GM12891 (cell line): ENCODE measurements around the gene LRRC27.

ENCODE experiments used
- DNase-seq: peaks from one replicate; pipeline ENCODE4 v3.0.0; 2011; ENCODE audit warnings: low spot score; ENCODE audit not compliant: insufficient read length
- FAIRE-seq: peaks from 2 replicates; lab custom pipeline; 2011; peaks lifted over from hg19 to GRCh38; lab: Jason Lieb, UNC
- PAX5 ChIP-seq: IDR thresholded peaks from 2 replicates; pipeline ENCODE4 v1.6.1; 2011; ENCODE audit warnings: low read length, moderate library complexity, mild to moderate bottlenecking; ENCODE audit not compliant: insufficient read depth, severe bottlenecking
- POLR2A ChIP-seq: IDR thresholded peaks from 2 replicates; pipeline ENCODE4 v1.6.1; 2011; ENCODE audit warnings: low read depth, low read length, control low read depth
- POLR2AphosphoS5 ChIP-seq: IDR thresholded peaks from 2 replicates; pipeline ENCODE4 v1.6.1; 2011; ENCODE audit warnings: low read depth, low read length, control low read depth
- POU2F2 ChIP-seq: IDR thresholded peaks from 2 replicates; pipeline ENCODE4 v1.6.1; 2011; ENCODE audit warnings: low read depth, mild to moderate bottlenecking, control low read depth, low read length, moderate library complexity
- SPI1 ChIP-seq: IDR thresholded peaks from 2 replicates; pipeline ENCODE4 v1.6.1; 2011; ENCODE audit warnings: low read depth, low read length, control low read depth
- TAF1 ChIP-seq: IDR thresholded peaks from 2 replicates; pipeline ENCODE4 v1.6.1; 2011; ENCODE audit warnings: low read depth, low read length, control low read depth

Gene LRRC27

DNA sequence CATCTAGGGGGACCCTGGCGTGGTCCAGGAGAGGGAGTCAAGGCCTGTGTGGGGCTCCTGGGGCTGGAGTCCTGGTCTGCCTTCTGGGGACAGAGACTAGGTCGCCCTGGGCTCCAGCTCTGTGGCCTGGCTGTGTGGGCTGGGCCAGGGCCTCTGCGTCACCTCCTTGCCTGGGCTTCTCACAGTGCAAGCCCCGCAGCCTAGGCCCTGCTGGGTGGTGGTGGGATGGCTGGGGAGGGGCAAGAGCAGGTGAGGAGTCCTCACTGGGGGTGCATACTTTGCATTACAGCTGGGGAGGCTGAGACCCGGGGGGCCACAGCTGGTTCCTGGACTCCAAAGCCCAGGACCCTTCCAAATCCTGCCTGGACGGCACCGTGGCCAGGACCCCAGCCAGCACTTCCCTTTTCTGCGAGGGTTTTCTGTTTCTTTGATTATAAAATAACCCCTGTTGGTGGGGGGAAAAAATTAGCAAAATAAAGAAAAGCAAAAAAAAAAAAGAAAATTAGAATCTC is 88.5 kb downstream of the LRRC27 start:
- peak; percentile 61 for TF ChIP-seq SPI1
- TF ChIP-seq TAF1: no peak
- no peak for TF ChIP-seq POLR2AphosphoS5
- peak; percentile 35 for FAIRE-seq
- DNase-seq: no peak

DNA sequence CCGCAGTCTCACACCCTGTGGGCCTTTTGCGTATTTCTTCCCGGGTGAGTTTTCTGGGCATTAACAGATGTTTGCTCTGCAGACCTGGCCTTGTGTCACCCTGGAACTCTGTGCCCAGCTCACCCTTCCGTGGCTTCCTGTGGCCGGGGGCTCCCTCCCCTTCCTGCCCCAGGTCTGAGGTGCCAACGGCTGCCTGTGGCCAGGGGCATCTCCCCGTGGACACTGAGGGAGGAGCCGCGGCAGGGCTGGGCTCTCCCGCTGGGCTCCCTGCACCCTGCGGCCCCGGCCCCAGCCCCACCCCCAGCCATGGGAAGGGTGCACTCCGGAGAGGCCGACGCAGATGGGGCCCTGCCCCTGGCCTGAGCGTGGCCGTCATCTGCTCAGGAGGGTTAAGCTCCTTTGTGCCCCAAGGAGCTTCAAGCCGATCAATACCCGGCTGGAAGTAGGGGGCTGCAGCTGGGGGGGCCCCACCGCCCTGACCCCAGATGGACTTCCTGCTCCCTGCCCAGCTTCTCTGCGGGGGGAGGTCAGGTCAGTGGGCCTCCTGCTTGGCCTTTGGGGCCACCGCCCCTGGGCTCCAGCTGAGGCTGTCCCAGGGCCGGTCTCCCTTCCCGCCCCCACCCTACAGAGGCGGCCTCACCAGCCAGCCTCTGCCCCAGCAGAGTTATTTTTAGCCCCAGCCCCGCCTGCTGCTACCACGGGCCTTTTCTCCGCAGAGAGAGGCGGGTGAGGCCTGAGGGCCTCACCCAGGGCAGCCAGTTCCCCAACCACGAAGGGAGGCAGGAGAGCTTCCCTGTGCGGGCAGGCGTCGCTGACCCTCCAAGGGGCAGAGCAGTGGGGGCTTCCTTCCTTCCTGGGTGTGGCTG is 89.2 kb downstream of the LRRC27 start:
- peak; percentile 76 for DNase-seq
- FAIRE-seq: peak; percentile 78
- TF ChIP-seq PAX5 (no peak), SPI1 (no peak), TAF1 (no peak), POU2F2 (no peak), POLR2AphosphoS5 (no peak), POLR2A (no peak)

DNA sequence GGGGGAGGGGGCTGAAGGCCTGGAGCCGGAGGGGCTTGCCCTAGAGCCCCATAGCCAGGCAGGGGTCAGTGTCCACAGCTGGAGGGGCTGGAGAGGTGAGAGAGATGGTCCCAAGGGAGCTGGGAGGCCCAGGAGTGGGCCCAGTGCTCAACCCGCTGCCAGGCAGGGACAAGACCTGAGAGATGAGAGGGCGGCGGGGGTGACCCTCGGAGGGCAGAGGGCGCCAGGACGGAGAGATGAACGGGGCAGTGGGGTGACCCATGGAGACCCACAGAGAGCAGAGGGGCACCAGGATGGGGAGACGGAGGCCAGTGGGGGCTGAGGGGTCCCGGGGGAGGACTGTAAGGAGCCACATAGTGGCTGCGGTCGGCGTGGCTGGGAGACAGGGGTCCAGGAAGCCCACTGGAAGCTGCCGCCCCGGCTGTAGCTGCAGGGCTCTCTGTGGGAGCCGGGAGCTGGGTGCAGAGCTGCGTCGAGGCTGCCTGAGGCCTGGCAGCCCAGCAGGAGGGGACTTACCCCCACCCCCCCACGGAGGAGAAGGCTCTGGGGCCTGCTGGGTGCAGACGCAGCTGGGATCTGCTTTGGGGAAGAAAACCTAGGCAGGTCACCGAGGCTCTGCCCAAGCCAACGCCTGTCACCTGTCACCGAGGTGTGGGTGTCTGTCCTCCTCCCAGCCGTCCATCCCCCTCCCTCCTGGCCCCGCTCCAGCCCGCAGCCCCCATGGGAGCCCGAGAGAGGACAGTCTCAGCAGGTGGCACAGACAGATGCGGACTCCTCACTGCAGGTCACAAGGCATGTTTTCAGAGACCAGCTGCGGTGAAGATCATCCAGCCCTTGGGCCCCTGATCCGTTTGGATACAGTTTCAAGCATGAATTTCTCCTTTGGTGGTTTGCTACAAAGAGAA is 90.1 kb downstream of the LRRC27 start:
- DNase-seq: no peak
- peak; percentile 81 for FAIRE-seq

DNA sequence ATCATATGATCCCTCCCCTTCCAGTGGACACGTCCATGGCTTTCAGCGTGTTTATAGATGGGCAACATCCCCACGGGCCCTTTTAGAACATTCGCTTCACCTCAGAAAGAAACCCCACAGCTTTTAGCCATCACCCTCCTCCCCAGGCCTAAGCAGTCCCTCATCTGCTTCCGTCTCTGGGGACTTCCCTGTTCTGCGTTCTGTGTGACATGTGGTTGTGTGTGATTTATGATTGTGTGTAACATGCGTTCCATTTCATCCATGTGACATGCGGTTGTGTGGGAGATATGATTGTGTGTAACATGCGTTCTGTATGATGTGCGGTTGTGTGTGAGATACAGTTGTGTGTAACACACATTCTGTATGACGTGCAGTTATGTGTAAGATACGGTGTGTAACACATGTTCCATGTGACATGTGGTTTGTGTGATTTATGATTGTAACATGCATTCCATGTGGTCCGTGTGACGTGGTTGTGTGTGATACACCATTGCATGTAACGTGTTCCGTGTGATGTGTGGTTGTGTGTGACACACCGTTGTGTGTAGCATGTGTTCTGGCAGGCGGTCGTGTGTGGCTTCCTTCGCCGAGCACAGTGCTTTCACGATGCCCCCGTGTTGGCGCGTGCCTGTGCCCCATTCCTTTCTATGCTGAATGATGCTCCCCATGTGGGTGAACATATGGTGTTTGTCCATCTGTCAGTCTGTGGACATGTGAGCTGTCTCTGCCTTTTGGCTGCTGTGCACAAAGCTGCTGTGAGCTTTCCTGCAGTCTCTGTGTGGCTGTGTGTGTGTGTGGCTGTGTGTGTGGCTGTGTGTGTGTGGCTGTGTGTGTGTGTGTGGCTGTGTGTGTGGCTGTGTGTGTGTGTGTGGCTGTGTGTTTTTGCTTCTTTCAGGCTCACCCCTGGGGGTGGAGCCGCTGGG is 91.2 kb downstream of the LRRC27 start:
- DNase-seq (no peak), FAIRE-seq (peak; percentile 99)
- TF ChIP-seq TAF1 (no peak), PAX5 (no peak), SPI1 (no peak), POLR2A (no peak), POU2F2 (no peak), POLR2AphosphoS5 (no peak)

More for the DNA sequence above, 90.1 kb downstream of the LRRC27 start:
- TF ChIP-seq POLR2AphosphoS5: no peak
- TF ChIP-seq SPI1: no peak
- no peak for TF ChIP-seq POLR2A
- TF ChIP-seq PAX5: no peak
- no peak for TF ChIP-seq TAF1
- TF ChIP-seq POU2F2: no peak

DNA sequence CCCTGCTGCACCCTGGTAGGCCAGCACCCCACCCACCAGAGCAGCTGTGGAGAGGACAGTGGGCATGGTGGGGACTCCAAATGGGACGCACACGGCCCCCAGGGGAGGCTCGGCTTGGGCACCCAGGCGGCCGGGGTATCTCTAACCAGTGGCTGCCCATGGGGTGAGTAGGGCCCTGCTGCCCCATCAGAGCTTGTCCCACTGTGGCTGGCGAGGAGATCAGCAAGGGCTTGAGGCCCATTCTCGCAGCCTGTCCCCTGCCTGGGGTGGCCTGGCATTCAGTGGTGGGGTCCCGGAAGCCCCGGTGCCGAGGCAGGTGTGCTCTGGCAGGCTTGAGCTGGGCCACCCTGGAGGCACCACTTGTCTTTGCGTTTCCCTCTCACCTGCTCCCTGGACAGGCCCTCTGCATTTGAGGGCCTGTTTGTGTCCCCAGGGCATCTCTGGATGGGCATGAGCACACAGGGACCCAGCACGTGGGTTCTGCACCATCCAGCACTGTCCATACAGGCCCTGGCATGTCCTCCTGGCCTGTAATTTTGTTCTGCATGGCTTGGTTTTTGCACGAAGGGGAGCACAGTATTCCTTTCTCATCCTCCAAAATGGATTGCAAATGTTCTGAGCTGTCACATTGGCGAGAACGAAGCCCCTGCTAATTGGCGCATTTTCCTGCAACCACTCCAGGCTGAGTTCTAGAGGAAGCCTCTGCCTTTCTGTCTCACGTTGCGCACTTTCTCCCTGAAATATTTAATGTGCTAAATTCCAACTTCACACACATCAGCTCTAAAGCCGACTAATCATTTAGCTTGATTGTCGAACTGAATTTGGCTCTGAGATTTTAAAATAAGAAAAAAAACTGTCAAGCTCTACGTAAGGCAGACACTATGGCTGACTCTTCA is 92.2 kb downstream of the LRRC27 start:
- no peak for DNase-seq
- FAIRE-seq: no peak
- no peak for TF ChIP-seq TAF1
- no peak for TF ChIP-seq POU2F2
- no peak for TF ChIP-seq POLR2A
- no peak for TF ChIP-seq POLR2AphosphoS5
- TF ChIP-seq SPI1: no peak
- TF ChIP-seq PAX5: no peak

DNA sequence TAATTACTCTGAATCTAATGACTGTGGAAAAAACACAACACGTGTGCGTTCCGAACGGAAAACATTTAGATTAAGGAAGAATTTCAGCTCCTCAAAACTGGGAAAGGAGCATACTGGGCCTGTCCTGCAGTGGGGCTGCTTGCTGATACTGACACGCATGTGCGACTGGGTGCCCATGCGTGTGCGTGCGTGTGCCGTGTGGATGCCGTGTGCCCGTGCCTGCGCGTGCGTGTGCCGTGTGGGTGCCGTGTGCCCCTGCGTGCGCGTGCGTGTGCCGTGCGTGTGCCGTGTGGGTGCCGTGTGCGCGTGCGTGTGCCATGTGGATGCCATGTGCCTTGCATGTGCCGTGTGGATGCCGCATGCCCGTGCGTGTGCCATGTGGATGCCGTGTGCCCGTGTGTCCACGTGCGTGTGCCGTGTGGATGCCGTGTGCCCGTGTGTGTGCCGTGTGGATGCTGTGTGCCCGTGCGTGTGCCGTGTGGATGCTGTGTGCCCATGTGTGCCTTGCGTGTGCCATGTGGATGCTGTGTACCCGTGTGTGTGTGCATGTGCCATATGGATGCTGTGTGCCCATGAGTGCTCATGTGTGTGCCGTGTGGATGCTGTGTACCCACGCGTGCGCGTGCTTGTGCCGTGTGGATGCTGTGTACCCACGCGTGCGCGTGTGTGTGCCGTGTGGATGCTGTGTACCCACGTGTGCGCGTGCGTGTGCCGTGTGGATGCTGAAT is 93.2 kb downstream of the LRRC27 start:
- FAIRE-seq: peak; percentile 31
- no peak for DNase-seq
- TF ChIP-seq SPI1 (no peak), TAF1 (no peak), POLR2AphosphoS5 (no peak), PAX5 (no peak), POLR2A (no peak), POU2F2 (no peak)

DNA sequence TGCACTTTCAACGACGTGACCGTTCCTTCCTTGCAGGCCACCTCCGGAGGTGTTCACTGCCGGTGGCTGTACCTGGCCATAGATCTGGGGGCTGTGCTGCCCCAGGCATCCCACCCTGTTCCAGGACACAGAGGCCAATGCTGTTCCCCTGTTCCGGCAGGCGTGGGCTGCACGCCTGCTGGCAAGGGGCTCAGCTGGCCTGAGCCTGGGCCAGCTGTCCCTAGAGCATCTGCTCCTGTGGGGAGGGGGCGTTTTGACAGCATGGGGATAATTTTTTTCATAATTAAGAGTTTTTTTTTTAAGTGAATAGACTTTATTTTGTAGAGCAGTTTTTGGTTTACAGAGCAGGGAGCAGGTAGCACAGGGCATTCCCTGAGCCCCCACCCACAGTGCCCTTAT is 93.8 kb downstream of the LRRC27 start:
- TF ChIP-seq POU2F2: no peak
- TF ChIP-seq TAF1: no peak
- no peak for TF ChIP-seq POLR2A
- no peak for TF ChIP-seq PAX5
- TF ChIP-seq POLR2AphosphoS5: no peak
- TF ChIP-seq SPI1: no peak
- DNase-seq: no peak
- FAIRE-seq: no peak
